Adrenal gland (tissue), 5 donors: ENCODE measurements around the gene CDK10.

Experiments
- CTCF ChIP-seq, 6 experiments: fragments of 450-650 bp in 4 of 6; fragments of 200-600 bp in 2 of 6; sonication (generic) in 1 of 6; IDR thresholded peaks; 1 replicate in 5 of 6; 2 replicates in 1 of 6; pipeline versions ENCODE4 v1.5.1 to v1.8.0; 2016 to 2021; ENCODE audit warnings: antibody characterized with exemption in 6 of 6, mild to moderate bottlenecking in 2 of 6, moderate library complexity in 1 of 6
- POLR2A ChIP-seq, 2 donors: fragments of 450-650 bp; IDR thresholded peaks; one replicate each; pipeline ENCODE4 v1.6.1; 2017; ENCODE audit warnings: antibody characterized with exemption in 2 of 2, mild to moderate bottlenecking in 2 of 2, moderate library complexity in 1 of 2
- donor health status: DM: no; HTN: no; CAD: no.

- no peak for TF ChIP-seq CTCF (IDR thresholded peaks at IDR 0.05)
- TF ChIP-seq POLR2A (IDR thresholded peaks at IDR 0.05) = no peak
These were observed 15.7 kb upstream of the CDK10 start for GRCh38 chr16:89670496-89671431.
